VCaP (cell line): Measurements from ENCODE around the gene ERBIN.

Experiments used
- H3K27ac ChIP-seq: fragments of 450-650 bp; 2 replicates; pipeline ENCODE4 v1.5.1; 2017
- CTCF ChIP-seq: fragments of 450-650 bp; conservative IDR thresholded peaks from 2 replicates; pipeline ENCODE4 v1.5.1; 2017; ENCODE audit warnings: mild to moderate bottlenecking, moderate library complexity

The ERBIN gene

DNA sequence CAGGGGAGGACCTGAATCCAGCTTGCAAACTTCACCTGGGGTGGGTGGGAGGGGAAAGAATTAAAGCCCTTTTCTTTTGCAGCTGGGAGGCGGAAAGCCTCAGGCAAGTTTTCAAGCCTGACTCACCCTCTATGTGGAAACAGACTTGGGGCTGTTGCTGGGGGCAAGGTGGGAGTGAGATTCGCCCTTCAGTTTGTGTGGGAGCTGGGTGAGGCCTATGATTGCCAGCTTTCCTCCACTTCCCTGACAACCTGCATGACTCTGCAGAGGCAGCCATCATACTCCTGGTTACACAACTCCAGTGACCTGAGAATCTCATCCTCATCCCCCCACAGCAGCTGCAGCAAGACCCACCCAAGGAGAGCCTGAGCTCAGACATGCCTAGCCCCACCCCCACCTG lies 174.5 kb downstream of the ERBIN start:
- H3K27ac ChIP-seq: no peak overlapping the region
- no peak for TF ChIP-seq CTCF

DNA sequence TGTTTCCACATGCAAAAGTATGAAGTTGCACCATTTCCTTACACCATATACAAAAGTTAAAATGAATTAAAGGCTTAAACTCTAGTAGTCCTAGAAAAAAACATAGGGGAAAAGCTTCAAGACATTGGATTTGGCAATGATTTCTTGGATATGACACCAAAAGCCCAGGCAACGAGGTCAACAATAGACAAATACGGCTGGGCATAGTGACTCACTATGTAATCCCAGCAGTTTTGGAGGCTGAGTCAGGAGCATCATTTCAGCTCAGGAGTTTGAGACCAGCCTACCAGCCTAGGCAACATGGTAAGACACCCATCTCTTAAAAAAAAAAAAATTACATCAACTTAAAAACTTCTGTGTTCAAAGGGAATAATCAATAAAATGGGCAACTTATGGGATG lies 186.8 kb downstream of the ERBIN start:
- no peak for TF ChIP-seq CTCF
- no peak overlapping the region for H3K27ac ChIP-seq

DNA sequence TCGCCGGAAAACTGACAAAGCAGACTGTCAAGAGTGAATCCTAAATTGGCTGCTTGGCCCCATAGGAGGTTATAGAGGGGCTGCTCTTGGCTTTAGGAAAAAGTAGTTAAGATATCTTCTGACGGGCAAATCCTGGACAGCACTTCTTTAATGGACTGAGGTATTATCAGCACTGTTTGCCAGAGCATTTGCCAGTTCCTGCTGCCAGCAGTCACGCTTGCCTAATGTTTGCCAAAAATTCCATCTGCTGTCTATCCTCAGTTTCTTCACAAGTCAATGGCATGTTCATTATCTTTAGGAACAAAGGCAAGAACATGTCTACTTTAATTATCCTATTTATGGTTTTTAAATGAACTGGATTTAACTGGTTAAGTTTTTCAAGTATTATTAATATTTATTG lies 191.9 kb downstream of the ERBIN start:
- no peak for TF ChIP-seq CTCF
- H3K27ac ChIP-seq: no peak overlapping the region

DNA sequence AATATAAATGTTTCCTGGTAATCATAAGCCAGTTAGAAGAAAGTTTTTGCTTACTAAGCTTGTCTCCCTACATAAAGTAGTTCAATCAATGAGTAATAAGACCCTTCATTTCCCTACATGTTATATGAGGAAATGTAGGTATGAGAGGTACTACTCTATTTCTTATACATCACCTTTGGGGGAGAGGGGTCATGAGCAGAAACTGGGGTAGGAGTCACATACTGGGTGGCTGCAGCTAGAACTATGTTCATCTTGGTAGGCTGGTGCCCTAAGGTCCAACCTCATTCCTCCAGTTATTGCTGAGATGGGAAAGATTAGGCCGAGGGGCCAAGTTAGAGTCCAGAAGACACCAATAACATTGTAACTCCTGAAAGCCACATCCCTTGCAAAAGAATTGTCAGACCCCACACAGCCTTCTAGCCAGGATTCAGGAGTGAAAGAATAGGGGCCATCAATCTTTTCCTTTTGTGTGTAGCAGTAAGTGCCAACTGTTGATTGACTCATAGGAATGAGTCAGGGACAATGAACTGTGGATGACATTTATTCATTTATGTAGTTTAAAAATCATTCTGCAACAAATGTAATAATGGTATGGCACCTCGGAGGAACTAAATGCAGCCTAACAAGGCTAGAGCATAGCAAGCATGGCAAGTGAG lies 196.1 kb downstream of the ERBIN start:
- TF ChIP-seq CTCF: no peak

GRCh38 chr5:66129144-66129543 lies 202.8 kb downstream of the ERBIN start:
- no peak overlapping the region for H3K27ac ChIP-seq
- TF ChIP-seq CTCF: no peak

More for the DNA sequence above, 196.1 kb downstream of the ERBIN start:
- no peak overlapping the region for H3K27ac ChIP-seq

DNA sequence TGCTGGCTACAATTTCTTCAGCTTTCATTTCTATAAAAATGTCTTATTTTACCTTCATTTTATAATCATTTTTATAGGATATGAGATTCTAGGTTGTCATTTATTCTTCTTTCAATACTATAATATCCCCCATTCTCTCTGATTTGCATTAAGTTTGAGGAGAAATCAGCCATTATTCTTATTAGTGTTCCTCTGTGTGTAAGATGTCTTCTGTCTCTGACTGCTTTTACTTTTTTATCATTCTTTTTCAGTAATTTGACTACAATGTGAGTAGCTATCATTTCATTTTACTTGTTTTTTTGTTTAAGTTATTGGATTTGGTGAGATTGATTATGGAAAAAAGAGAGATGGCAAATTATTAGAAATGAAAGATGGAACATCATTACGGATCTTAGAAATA lies 204.1 kb downstream of the ERBIN start:
- TF ChIP-seq CTCF: no peak
- H3K27ac ChIP-seq: no peak overlapping the region
